ENCODE data around the gene LARP1.
A peak's percentile ranks its signal among the peaks of the same experiment; 100 is the strongest.
"Not testable (repeated sequence)": the region's sequence is repeated elsewhere in the genome, so short reads cannot be mapped to it uniquely, and the experiment has no call there.

Gene LARP1

DNA sequence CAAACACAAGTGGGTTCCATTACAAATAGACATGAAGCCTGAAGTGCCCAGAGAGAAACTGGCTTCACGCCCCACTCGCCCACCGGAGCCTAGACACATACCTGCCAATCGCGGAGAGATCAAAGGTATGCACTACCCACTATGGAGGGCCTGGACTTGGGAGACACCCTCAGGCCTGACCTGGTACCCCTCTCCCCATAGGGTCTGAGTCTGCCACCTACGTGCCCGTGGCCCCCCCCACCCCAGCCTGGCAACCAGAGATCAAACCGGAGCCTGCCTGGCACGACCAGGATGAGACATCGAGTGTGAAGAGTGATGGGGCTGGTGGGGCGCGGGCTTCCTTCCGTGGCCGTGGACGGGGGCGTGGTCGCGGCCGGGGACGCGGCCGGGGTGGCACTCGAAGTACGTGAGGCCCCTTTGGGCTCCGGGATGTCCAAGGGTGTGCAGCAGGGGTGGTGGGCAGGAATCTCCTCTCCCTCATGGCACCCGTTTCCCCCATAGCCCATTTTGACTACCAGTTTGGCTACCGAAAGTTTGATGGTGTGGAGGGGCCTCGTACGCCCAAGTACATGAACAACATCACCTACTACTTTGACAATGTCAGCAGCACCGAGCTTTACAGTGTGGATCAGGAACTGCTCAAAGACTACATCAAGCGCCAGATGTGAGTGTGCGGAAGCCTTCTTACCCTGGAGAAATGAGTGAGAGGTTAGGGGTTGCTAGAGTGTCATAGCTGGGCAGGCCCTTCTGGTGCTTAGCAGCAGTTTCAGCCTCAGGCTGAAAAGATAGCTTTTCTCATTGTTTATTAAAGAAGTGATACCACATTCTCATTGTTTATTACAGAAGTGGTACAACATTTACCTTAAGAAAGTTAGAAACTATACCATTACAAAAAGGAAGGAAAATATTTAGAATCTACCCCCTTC, 38.7 kb downstream of the LARP1 start:
- no peak for DNase-seq (ENCODE audit: low spot score)

DNA sequence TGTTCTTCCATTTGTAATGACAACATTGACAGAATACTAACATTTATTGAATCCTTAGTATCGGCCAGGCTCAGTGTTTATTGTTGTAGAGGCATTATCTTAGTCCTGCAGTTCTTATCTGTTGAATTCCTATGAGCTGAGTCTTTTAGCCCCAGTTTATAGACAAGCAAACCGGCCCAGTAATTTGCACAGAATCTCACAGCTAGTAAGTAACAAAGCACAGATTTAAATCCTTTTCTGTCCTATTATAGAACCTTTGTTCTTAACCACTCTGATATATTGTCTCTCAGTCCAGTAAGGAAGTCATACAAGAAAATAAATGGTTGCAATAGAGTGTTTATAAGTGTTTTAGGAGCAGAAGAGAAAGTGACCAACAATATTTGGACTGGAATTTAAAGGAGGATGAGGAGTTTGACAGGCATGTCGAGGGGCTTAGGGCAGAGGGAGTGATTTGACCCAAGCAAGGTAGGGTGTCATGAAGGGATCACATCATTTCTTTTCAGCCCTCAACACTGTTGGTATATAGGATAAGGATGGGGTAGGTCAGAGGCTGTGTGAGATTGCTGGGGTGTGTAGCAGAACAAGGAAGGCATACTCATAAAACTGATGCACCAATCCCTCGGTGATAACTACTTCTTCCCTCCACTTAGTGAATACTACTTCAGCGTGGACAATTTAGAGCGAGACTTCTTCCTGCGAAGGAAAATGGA, 39.5 kb downstream of the LARP1 start:
- no peak for DNase-seq (ENCODE audit: low spot score)

DNA sequence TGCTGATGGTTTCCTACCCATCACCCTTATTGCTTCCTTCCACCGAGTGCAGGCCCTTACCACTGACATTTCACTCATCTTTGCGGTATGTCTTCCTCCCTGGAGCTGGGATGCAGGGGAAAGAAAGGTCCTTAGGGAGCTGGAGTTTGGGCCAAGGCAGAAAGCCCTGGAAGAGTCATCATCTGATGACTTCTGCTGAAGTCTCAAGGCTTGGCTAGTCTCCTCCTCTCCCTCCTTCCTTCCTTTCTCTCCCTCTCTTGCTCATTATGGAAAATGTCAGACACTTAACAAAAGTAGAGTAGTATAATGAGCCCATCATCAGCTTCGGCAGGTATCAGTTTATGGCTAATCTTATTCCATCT, 40.0 kb downstream of the LARP1 start:
- DNase-seq (ENCODE audit: low spot score): no peak

- no peak for DNase-seq (ENCODE audit: low spot score)
Observed at GRCh38 chr5:154797762-154798161, 42.6 kb downstream of the LARP1 start.

DNA sequence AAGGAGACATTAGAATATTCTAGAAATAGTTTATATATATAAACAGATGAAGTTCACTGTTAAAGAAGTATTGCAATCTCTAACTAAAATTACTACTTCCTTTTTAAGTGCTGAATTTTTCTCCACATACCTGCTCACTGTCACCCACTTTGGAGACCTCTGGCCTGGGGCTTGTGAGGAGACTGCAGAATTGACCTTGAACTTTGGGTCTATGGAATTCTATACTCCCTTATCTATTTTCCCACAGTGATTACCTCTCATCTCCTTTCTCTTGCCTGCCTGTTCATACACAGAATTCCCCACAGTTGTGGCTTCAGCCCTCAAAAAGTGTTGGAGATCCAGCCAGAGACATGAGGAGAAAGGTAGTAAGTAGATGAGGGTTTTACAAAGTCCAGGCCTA, 45.4 kb downstream of the LARP1 start:
- no peak for DNase-seq (ENCODE audit: low spot score)

DNA sequence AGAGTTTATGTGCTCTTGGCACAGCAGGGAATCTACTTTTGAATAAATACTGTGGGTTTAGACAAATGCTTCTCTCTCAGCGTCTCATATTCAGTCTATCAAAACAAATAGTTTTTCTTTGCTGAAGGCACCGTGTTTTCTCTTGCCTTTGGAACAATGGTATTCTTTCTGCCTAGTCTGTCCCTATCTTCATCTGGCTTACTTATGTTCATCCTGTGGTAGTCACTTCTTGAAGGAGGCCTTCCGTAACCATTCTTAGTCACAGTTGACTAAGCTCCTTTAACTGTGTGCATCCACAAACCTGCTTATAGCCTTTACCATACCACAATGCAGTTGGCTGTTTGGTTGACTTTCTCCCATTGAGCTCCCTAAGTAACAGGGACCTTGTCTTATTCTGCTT, 45.9 kb downstream of the LARP1 start:
- no peak for DNase-seq (ENCODE audit: low spot score)

GRCh38 chr5:154802050-154802449, 46.9 kb downstream of the LARP1 start:
- DNase-seq (ENCODE audit: low spot score): no peak

DNA sequence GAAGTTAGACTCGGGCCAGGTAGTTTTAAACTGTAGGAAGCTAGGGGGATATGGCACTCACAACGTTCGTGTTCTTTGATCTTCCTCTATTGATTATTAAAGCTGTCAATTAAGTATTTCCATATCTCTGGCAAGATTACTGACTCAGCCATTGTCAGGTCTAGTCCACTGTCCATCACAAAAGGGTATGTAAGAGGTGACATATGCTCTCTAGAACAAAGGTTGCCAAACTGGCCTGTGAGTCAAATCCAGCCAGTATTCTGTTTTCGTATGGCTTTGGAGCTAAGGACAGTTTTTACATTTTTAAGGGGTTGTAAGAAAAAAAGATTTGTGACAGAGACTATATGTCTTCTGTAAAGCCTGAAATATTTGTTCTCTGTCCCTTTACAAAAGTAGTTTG, 51.0 kb downstream of the LARP1 start:
- no peak for DNase-seq (ENCODE audit: low spot score)

GRCh38 chr5:154811239-154811638, 56.1 kb downstream of the LARP1 start:
- no peak for DNase-seq (ENCODE audit: low spot score)

DNA sequence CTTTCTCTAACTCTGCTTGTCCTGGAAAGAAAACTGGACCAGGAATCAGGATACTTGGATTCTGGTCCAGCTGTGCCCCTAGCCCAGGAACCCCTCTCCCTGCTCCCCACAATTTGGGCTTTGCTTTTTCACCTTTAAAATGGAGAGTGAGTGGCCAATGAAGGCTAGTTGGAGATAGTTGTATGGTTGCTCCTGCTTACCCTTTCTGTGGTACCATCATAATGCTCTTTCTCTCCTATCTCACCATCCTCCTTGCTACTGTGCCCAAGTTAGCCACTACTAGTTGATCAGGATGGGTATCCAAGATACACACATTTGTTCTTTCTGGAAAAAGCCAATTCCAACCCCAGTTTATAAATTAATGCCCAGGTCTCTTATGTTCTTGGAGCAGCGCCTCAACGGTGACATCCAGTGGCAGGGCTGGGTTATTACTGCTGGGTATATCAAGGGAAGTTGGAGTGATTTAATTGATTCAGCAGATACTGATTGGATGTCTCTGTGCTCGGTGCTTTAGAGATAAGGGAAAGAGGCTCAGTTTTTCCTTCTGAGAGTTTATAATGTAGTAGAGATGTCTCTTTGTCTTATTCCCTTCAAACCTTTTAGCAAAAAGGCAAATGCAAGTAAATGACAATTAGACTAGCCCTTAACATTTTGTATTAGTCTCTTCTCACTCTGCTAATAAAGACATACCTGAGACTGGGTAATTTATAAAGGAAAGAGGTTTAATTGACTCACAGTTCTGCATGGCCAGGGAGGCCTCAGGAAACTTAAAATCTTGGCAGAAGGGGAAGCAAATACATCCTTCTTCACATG, 56.7 kb downstream of the LARP1 start:
- DNase-seq (ENCODE audit: low spot score): peak; percentile 55

DNA sequence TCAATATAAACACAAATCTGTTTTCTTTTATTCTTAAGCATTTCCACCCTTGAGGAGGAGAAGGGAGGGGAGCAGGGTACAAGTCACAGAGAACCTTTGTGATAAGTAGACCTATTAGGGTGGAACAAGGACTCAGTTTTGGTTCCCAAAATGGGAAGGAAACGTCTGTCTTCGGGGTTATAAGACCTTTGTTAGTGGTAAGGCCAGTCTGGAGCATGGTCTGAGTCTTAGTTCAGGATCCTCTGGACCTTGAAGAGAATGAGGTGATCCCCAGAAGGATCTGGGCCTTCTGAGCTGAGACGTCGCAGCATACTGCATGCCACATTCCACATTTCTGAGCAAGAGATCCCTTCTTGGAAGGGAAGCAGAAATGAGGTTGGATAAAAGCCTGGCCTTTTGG, 58.0 kb downstream of the LARP1 start:
- DNase-seq (ENCODE audit: low spot score): no peak

GRCh38 chr5:154813736-154814135, 58.6 kb downstream of the LARP1 start:
- no peak for DNase-seq (ENCODE audit: low spot score)

DNA sequence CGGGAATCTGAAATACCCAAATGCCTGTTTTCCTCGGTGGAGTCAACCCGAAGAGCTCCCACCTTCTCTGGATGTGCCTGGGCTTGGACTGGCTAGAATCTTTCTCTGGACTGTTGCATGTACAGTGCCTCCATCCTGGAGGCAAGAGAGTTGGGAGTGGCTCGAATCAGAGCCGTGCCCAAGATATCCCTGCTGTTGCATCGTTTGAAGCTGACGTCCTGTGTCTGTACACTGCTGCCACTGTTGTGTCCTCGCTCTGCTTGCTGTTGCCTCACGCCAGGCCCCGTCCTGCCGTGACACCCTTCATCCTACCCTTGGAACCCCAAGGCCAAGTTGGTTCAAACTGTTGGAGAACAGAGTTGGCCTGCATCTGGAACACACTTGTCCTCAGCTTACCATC, 59.8 kb downstream of the LARP1 start:
- DNase-seq (ENCODE audit: low spot score): no peak

- DNase-seq (ENCODE audit: low spot score): no peak
Observed at GRCh38 chr5:154815684-154816247, 60.6 kb downstream of the LARP1 start.

- DNase-seq (ENCODE audit: low spot score): no peak
Observed at GRCh38 chr5:154816891-154817492, 61.8 kb downstream of the LARP1 start.

GRCh38 chr5:154817815-154818214, 62.6 kb downstream of the LARP1 start:
- DNase-seq (ENCODE audit: low spot score): no peak

GRCh38 chr5:154818471-154819116, 63.4 kb downstream of the LARP1 start:
- no peak for DNase-seq (ENCODE audit: low spot score)

DNA sequence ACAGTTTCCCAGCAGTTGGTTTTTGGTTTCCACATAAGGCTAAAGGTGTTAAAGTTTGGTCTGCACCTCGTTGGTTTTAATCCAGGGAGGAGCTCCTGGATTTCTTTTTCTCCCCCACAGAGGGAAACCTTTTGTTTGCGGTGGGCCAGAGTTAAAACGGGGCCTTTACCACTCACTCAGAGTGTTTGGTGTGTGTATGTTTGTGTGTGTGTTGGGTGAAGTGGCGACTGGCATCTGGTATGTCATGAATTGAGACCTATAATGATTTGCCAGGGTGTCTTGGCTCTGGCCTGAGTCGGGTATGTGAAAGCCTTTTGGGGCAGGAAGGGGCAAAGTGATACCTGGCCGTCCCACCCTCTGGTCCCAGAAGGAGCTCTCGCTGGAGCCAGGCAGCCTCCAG, 64.4 kb downstream of the LARP1 start:
- no peak for DNase-seq (ENCODE audit: low spot score)

DNA sequence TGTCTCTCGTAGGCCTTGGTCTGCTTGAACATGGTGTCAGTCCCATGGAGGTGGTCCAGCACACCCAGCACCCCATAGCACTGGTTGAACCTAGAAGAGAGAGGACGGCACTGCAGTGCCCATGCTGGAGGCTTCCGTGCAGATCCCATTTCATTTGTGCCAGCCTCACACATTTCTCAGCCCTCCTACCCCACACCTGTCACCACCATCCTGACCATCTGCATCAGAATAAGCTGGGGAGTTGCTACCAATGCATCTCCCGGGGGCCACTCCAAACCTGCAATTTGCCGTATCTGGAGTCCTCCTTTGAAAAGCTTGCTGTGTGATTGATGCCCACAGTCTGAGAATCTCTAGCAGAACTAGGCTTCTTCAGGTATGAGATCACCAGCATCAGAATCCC, 65.2 kb downstream of the LARP1 start:
- no peak for DNase-seq (ENCODE audit: low spot score)

DNA sequence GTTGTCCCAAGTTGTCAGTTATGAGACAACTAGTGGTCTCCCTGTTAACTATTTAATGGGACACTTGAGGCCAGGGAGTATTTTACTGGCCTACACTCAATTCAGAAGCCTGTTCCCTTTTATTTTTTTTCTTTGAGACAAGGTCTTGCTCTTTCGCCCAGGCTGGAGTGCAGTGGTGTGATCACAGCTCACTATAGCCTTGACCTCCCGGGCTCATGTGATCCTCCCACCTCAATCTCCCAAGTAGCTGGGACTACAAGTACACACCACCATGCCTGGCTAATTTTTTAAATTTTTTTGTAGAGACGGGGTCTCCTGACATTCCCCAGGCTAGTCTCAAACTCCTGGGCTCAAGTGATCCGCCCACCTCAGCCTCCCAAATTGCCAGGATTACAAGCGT, 67.7 kb downstream of the LARP1 start:
- not testable (repeated sequence) for DNase-seq (ENCODE audit: low spot score)

DNA sequence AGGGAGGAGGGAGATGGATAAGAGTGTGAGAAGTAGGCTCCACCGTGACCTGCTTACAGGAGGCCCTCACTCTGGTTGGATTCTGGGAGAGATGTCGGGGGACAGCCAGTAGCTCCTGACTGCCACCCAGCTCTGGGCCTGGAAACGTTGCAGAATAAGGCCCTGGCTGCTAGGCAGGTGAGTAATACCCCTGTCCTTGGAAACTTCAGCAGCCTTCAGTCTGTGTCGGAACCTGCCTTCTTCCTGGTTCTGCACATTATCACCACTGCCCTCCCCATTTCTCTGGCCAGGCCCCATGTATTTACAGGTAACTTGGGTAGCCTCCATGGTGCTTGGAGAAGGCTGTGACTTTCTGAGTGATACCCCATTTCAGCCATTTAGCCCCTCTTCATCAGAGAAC, 68.4 kb downstream of the LARP1 start:
- DNase-seq (ENCODE audit: low spot score): no peak

All from ecto neural progenitor cell (in vitro differentiated cells).